ENCODE measurements around the gene BRINP3. TPM values are rescaled to one million over a fixed set of nuclear protein-coding genes. Genes with fewer than 3 reads are reported as not detected.

Gene BRINP3
- total RNA-seq, 3 donors from 2014 or later (not counting 1 experiment from before 2014, with no cell fraction given) = not detected

- TF ChIP-seq, protein P1, sequence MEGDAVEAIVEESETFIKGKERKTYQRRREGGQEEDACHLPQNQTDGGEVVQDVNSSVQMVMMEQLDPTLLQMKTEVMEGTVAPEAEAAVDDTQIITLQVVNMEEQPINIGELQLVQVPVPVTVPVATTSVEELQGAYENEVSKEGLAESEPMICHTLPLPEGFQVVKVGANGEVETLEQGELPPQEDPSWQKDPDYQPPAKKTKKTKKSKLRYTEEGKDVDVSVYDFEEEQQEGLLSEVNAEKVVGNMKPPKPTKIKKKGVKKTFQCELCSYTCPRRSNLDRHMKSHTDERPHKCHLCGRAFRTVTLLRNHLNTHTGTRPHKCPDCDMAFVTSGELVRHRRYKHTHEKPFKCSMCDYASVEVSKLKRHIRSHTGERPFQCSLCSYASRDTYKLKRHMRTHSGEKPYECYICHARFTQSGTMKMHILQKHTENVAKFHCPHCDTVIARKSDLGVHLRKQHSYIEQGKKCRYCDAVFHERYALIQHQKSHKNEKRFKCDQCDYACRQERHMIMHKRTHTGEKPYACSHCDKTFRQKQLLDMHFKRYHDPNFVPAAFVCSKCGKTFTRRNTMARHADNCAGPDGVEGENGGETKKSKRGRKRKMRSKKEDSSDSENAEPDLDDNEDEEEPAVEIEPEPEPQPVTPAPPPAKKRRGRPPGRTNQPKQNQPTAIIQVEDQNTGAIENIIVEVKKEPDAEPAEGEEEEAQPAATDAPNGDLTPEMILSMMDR (IDR thresholded peaks at IDR 0.05) = no peak
- ATAC-seq (no peak), DNase-seq (no peak)
- Mint-ChIP-seq H3K27me3 (ENCODE audit: low read depth in 2 of 2) (no peaks in the 10 kb centered on the region), H3K27ac (no peak overlapping the region), H3K4me3 (no peak overlapping the region), H3K4me1 (no peaks in the 10 kb centered on the region), H3K36me3 (no peaks in the 10 kb centered on the region), H3K9me3 (peaks cover 3 to 5% of the 10 kb centered on the region in 2 donors)
- Histone ChIP-seq H3K4me3 (ENCODE audit: low read length) (no peak overlapping the region), H3K4me1 (ENCODE audit: control insufficient read depth, insufficient read depth, low read length) (no peaks in the 10 kb centered on the region), H3K27ac (ENCODE audit: low read length) (no peak overlapping the region), H3K27me3 (ENCODE audit: control insufficient read depth, insufficient read depth, low read length) (no peaks in the 10 kb centered on the region), H3K36me3 (ENCODE audit: control insufficient read depth, insufficient read depth, low read length) (no peaks in the 10 kb centered on the region), H3K9me3 (ENCODE audit: control insufficient read depth, insufficient read depth, low read length) (no peaks in the 10 kb centered on the region)
- intact Hi-C loops (cut with micrococcal nuclease) = no loop called here
- whole genome bisulfite sequencing (ENCODE audit: insufficient coverage) = no CpG with 5 or more reads among the region's 1 CpG
These were observed 22.0 kb downstream of the BRINP3 start for GRCh38 chr1:190455631-190456030.

DNA sequence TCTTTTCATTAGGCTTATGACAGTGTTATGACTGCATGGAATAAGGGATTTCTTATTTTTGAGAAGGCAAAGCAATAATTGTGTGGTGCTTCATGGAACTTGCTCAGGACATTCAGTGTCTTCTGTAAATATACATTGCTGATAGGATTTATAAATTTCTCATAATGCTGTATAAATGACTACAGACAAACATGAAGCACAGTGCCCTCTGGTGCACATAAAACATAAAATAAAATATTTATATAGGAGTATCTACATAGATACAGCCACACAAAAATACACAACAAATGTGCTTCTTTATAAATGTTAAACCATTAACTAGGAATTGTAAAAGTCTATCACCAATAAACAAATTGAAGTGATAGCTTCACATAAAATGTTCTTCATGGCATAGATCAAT is 24.1 kb downstream of the BRINP3 start:
- Mint-ChIP-seq H3K4me1 (no peaks in the 10 kb centered on the region), H3K27me3 (ENCODE audit: low read depth in 2 of 2) (no peaks in the 10 kb centered on the region), H3K36me3 (no peaks in the 10 kb centered on the region), H3K9me3 (peaks cover 2 to 5% of the 10 kb centered on the region in 2 donors), H3K4me3 (no peak overlapping the region), H3K27ac (no peak overlapping the region)
- intact Hi-C loops (cut with micrococcal nuclease) = no loop called here
- DNase-seq (no peak), ATAC-seq (no peak)
- Histone ChIP-seq H3K4me1 (ENCODE audit: control insufficient read depth, insufficient read depth, low read length) (no peaks in the 10 kb centered on the region), H3K9me3 (ENCODE audit: control insufficient read depth, insufficient read depth, low read length) (no peaks in the 10 kb centered on the region), H3K4me3 (ENCODE audit: low read length) (no peak overlapping the region), H3K27ac (ENCODE audit: low read length) (no peak overlapping the region), H3K36me3 (ENCODE audit: control insufficient read depth, insufficient read depth, low read length) (no peaks in the 10 kb centered on the region), H3K27me3 (ENCODE audit: control insufficient read depth, insufficient read depth, low read length) (no peaks in the 10 kb centered on the region)
- TF ChIP-seq, protein P1 (IDR thresholded peaks at IDR 0.05) = no peak

DNA sequence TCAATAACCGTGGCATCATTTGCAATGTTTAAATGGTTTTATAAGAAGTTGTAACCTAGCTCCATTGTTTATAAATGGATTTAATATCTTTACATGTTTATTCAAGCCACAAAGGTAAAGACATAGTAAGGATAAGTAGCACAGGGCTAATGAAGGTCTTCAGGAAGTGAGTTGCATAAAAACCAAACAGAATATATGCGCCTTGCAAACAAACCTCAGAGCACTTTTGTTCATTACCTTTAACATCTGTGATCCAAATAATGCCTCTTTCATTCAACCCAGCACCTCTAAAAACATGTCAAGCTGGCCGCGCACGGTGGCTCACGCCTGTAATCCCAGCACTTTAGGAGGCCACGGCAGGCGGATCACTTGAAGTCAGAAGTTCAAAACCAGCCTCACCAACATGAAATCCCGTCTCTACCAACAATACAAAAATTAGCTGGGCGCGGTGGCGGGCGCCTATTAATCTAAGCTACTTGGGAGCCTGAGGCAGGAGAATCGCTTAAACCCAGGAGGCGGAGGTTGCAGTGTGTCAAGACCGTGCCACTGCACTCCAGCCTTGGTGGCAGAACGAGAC is 25.3 kb downstream of the BRINP3 start:
- H3K4me3 Mint-ChIP-seq = no peak overlapping the region
- no peaks in the 10 kb centered on the region for H3K9me3 ChIP-seq (ENCODE audit: control insufficient read depth, insufficient read depth, low read length)
- H3K27me3 Mint-ChIP-seq (ENCODE audit: low read depth in 2 of 2) = no peaks in the 10 kb centered on the region
- H3K27ac ChIP-seq (ENCODE audit: low read length) = no peak overlapping the region
- no peaks in the 10 kb centered on the region for H3K36me3 ChIP-seq (ENCODE audit: control insufficient read depth, insufficient read depth, low read length)
- H3K36me3 Mint-ChIP-seq = no peaks in the 10 kb centered on the region
- TF ChIP-seq, protein P1 (IDR thresholded peaks at IDR 0.05) = no peak
- 93% methylated on average over 16 of the region's 17 CpGs for WGBS (ENCODE audit: insufficient coverage)
- H3K27ac Mint-ChIP-seq = no peak overlapping the region
- H3K4me1 ChIP-seq (ENCODE audit: control insufficient read depth, insufficient read depth, low read length) = no peaks in the 10 kb centered on the region
- no peaks in the 10 kb centered on the region for H3K27me3 ChIP-seq (ENCODE audit: control insufficient read depth, insufficient read depth, low read length)
- DNase-seq = no peak
- ATAC-seq = no peak
- H3K9me3 Mint-ChIP-seq = peaks cover 2 to 5% of the 10 kb centered on the region in 2 donors
- H3K4me1 Mint-ChIP-seq = no peaks in the 10 kb centered on the region
- intact Hi-C loops (cut with micrococcal nuclease) = no loop called here
- H3K4me3 ChIP-seq (ENCODE audit: low read length) = no peak overlapping the region

GRCh38 chr1:190444464-190444863 is 33.2 kb downstream of the BRINP3 start:
- Histone ChIP-seq H3K4me3 (ENCODE audit: low read length) (no peak overlapping the region), H3K4me1 (ENCODE audit: control insufficient read depth, insufficient read depth, low read length) (no peaks in the 10 kb centered on the region), H3K27me3 (ENCODE audit: control insufficient read depth, insufficient read depth, low read length) (no peaks in the 10 kb centered on the region), H3K27ac (ENCODE audit: low read length) (no peak overlapping the region), H3K9me3 (ENCODE audit: control insufficient read depth, insufficient read depth, low read length) (peaks cover 6% of the 10 kb centered on the region), H3K36me3 (ENCODE audit: control insufficient read depth, insufficient read depth, low read length) (no peaks in the 10 kb centered on the region)
- WGBS (ENCODE audit: insufficient coverage) = 93% methylated on average over 12 of the region's 12 CpGs
- TF ChIP-seq, protein P1 (IDR thresholded peaks at IDR 0.05) = no peak
- Mint-ChIP-seq H3K27ac (no peak overlapping the region), H3K36me3 (no peaks in the 10 kb centered on the region), H3K9me3 (peaks cover 3 to 7% of the 10 kb centered on the region in 2 donors), H3K4me1 (no peaks in the 10 kb centered on the region), H3K4me3 (no peak overlapping the region), H3K27me3 (ENCODE audit: low read depth in 2 of 2) (no peaks in the 10 kb centered on the region)
- ATAC-seq (no peak), DNase-seq (no peak)
- intact Hi-C loops (cut with micrococcal nuclease) = no loop called here

All from natural killer cell (primary cell).